Right renal cortex interstitium (tissue), 3 donors: Measurements from ENCODE around the gene KDM2B. TPM values are rescaled to one million over a fixed set of nuclear protein-coding genes. Genes with fewer than 3 reads are reported as not detected.
A peak's percentile ranks its signal among the peaks of the same experiment; 100 is the strongest.

Source experiments
- DNase-seq, 3 donors: peaks; one replicate each; pipeline ENCODE4 v3.0.0-alpha.2; 2013; ENCODE audit warnings: low read depth in 3 of 3, low spot score in 2 of 3
- polyA plus RNA-seq, 3 donors: library from polyadenylated mRNA; unstranded; fragments of 120-200 nt; gene quantifications; one replicate each; pipeline ENCODE4 v1.2.1, GENCODE V29; 2013; ENCODE audit not compliant: insufficient read length in 3 of 3

Gene KDM2B
- polyA plus RNA-seq = 10 to 100 TPM; 73.7 to 78.0 (median 74.7) TPM

DNA sequence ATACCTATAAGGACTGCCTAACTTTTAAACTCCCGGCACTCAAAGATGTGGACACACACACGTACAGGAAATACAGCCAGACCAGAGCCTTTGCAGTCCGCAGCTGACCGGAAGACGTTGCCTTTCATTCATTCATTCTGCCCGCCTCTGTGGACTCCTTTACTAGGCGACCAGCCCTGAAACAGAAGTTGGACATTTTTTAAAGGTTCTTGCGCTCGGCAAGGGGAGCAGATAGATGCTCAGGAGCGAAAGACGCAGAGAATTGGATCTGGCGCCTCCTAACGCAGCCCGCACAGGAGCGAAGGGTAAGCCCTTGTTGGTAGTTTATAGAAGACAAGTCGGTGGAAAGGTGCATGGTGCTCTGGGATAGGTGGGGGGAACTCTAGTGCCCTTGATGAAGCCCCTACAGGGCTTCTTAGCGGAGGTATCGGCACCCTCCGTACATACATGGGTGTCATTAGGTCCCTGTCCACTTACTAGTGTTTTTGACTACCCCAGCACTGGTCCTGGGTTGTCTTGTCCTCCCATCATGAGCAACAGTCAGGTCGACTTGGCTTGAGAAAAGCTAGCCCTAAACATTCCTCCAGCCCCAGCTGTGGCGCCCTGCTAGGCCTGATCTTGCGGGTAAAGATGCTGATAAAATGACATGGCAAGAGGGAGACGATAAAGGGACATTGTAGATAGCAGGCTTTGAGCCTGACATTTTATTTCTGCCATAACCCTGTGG lies at the start of gene KDM2B:
Gene KDM2B, minus strand, starts transcription at position 65 of the 727 bp plus-strand sequence. CDS start 112 bp downstream, outside the sequence.
- DNase-seq = no peak

DNA sequence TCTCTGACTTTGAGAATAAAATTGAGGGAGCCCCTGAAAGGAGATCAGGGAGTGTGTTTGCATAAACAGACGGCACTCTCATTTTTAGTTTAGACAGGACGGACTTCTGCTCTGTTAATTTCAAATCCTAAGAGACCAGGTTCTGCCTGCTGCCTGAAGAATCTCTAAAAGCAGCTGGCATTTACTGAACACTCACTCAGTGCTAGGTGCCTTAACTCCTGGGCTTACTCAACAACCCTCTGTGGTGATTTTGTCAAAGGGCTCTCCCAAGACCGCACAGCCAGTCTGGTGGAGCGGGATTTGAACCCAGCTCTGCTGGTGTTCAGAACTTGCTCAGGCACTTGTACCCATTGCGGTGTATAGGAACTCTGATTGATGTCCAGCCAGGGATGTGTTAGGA lies 47.7 kb upstream of the KDM2B start:
- DNase-seq = no peak

DNA sequence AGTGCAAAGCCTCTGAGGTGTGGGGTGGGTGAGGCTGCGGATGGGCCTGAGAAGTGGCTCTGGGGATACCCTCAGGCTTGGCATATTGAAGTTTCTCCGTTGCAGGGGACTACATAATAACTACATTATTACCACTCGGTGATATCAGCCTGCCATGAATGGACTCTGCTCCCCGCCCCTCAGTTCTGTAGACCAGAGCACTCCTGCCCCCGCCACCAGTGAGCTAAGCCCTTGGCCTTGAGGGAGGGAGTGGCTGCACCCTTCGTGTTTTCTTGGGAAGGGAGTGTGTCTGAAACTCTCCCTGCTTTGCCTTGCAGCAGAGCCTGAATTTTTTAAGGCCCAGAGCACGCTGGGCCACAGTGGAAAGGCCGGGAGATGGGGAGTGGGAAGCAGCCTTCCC lies 47.2 kb upstream of the KDM2B start:
- DNase-seq = no peak

DNA sequence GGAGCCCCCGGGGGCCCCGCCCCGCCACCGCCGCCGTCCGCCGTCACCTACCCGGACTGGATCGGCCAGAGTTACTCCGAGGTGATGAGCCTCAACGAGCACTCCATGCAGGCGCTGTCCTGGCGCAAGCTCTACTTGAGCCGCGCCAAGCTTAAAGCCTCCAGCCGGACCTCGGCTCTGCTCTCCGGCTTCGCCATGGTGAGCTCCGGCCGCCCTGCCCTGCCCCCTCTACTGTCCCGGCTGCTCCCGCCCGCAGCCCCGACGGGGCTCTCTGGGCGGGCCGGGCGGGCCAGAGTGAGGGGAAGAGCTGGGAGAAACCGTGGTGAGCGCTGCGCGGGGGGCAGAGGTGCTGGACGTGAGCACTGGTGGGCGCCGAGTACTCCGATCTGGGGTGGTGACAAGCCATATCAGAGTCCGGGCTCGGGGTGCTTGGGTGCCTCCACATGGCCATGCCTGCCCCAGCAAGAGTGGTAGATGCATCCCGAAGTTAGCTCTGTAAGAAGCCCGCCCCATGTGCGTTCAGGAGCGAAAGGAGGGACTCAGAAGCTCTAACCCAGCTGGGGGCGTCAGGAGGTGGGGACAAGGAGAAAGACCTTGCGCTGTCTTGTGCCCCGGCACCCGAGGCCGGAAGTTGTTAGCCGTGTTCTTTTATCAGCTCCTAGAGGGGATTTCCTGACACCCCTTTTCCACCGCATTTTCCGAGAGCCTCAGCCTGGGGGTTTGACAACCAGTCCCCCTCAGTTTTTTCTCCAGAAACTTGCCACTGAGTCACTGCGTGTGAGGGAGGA lies 46.2 kb upstream of the KDM2B start:
- DNase-seq = peak; percentile 36 to 53 (median 52)

GRCh38 chr12:121626087-121626852 lies 45.4 kb upstream of the KDM2B start, which contains the start of gene ORAI1:
ORAI1 (plus strand) TSS chr12:121626530.
- peak; percentile 78 to 95 (median 93) for DNase-seq

- DNase-seq = no peak
These were observed 39.6 kb upstream of the KDM2B start for GRCh38 chr12:121620333-121620891.

DNA sequence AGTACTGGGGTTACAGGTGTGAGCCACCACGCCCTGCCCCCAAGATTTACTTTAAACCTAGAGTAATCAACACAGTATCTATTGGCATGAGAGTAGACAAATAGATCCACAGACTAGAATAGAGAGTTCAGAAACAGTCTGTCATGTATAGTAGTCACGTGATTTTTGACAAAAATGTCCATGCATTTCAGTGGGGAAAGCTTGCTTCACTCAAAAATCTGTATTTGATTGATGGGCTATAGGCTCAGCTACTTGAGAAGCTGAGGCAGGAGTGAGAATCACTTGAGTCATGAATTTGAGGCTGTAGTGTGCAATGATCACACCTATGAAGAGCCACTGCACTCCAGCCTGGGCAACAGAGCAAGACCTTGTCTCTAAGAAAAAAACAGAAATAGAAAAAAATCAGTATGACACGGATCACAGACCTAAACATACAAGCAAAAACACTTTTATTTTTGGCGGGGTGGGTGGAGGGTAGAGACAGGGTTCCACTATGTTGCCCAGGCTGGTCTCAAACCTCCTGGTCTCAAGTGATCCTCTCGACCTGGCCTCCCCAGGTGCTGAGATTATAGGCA lies 37.9 kb upstream of the KDM2B start:
- no peak for DNase-seq

DNA sequence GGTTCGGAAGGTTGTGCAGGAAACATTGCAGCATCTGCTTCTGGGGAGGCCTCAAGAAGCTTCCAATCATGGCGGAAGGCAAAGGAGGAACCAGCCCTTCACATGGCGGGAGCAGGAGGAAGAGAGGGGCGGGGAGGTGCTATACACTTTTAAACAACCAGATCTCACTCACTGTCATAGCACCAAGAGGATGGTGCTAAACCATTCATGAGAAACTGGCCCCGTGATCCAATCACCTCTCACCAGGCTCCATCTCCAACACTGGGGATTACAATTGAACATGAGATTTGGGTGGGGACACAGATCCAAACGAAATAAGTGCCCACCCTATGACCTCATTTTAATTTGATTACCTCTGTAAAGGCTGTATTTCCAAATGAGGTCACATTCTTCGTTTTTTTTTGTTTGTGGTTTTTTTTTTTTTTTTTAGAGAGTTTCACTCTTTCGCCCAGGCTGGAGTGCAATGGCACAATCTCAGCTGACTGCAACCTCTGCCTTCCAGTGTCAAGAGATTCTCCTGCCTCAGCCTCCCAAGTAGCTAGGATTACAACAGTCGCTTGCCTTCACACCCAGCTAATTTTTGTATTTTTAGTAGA lies 34.1 kb upstream of the KDM2B start:
- DNase-seq = no peak

DNA sequence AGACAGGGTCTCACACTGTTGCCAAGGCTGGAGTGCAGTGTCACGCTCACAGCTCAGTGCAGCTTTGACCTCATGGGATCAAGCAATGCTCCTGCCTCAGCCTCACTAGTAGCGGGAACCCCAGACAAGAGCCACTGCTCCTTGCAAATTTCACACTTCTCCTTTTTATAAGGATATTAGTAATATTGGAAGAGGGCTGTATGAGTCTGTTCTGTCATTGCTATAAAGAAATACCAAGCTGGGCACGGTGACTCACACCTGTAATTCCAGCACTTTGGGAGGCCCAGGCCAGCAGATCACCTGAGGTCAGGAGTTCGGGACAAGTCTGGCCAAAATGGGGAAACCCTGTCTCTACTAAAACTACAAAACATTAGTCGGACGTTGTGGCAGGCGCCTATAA lies 32.6 kb upstream of the KDM2B start:
- DNase-seq = no peak

DNA sequence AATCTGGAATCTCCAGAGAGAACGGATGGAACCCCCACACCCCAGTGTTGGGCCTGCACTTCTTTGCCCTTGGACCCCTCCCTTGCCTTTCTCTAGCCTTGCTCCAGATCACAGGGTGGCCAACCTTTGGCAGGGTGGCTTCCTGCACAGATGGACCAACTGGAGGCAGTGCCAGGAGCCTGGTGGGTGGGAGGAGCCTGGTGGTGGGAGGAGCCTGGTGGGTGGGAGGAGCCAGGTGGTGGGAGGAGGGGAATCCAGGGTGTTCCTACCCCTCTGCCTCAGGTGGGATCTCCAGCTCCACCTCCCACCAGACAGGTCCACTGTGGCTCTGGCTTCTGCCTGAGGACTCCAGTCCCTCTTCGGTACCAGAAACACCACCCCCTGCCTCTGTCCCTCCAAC lies 30.5 kb upstream of the KDM2B start:
- DNase-seq = no peak

GRCh38 chr12:121610239-121611149 lies 29.7 kb upstream of the KDM2B start:
- peak in 1 of 3 donors; percentile 29 for DNase-seq

- no peak for DNase-seq
These were observed 27.5 kb upstream of the KDM2B start for GRCh38 chr12:121608301-121608700.

GRCh38 chr12:121603581-121603980 lies 22.8 kb upstream of the KDM2B start:
- no peak for DNase-seq

DNA sequence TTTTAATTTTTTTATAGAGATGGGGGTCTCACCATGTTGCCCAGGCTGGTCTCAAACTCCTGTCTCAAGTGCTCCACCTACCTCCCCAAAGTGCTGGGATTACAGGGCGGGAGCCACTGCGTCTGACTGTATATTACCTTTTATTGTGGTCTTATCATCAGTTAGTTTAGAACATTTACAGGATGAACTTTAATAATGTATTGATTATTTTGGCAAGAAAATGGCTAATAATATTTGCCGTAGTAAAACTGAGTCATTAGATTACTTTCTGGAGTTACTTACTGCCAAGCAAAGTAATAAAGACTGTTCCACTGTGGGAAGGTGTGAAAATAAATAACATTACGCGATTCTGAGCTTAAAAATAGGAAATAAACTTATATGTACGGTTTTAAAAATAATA lies 21.9 kb upstream of the KDM2B start:
- no peak for DNase-seq

- DNase-seq = no peak
These were observed 20.0 kb upstream of the KDM2B start for GRCh38 chr12:121600702-121601336.

DNA sequence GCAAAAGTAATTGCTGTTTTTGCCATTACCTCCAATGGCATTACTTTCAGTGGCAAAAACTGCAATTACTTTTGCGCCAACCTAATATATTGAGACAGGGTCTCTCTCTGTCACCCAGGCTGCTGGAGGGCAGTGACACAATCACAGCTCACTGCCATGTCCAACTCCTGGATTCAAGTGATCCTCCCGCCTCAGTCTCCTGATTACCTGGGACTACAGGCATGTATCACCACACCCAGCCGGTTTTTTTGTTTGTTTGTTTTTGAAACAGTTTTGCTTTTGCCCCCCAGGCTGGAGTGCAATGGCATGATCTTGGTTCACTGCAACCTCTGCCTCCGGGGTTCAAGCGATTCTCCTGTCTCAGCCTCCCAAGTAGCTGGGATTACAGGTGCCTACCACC lies 15.7 kb upstream of the KDM2B start:
- no peak for DNase-seq

- DNase-seq = no peak
These were observed 14.7 kb upstream of the KDM2B start for GRCh38 chr12:121595520-121595919.

DNA sequence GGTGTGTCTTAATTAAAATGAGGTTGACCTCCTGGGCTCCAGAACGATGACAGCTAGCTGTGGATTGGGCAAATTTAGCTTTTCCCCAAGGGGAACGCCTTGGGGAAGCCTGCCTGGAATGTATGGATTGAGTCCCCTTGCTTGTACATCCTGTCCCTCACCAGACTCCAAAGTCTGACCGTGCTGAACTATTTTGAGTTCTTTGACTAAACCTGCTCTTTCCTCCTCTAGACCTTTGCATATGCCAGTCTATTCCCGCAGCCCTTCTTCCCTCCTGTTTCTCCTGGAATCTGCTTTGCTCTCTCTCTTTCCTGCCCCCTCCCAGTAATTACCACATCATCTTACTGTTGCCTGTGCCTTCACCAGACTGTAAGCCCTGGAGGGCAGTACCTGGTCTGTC lies 11.5 kb upstream of the KDM2B start:
- DNase-seq = no peak
